Body of pancreas (tissue), 4 donors: ENCODE results near the gene CAMK2B.

Source experiments
- POLR2A ChIP-seq, 3 donors: fragments of 450-650 bp; IDR thresholded peaks; one replicate each; pipeline ENCODE4 v1.6.1; 2016; ENCODE audit warnings: antibody characterized with exemption in 3 of 3, mild to moderate bottlenecking in 2 of 3
- TF ChIP-seq, protein P1 (sequence below), 7 experiments: fragments of 450-650 bp in 4 of 7; fragments of 200-600 bp in 3 of 7; sonication (generic) in 3 of 7; IDR thresholded peaks; one replicate each; pipeline ENCODE4 v1.5.1; 2016 to 2019; ENCODE audit warnings: antibody characterized with exemption in 7 of 7

DNA sequence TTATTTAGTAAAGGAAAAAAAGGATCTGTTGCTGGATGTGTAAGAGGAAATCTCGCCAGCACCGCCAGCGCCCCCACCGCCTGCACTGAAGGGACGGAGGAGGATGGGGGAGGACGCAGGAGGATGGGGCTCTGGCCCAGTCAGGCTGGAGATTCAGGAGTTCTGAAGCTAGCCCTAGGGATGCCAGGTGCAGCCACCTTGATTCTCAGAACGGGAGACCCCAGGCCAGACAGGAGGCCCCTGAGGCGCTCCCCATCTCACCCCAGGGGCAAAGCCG, 1.3 kb downstream of the CAMK2B start:
- TF ChIP-seq, protein P1, sequence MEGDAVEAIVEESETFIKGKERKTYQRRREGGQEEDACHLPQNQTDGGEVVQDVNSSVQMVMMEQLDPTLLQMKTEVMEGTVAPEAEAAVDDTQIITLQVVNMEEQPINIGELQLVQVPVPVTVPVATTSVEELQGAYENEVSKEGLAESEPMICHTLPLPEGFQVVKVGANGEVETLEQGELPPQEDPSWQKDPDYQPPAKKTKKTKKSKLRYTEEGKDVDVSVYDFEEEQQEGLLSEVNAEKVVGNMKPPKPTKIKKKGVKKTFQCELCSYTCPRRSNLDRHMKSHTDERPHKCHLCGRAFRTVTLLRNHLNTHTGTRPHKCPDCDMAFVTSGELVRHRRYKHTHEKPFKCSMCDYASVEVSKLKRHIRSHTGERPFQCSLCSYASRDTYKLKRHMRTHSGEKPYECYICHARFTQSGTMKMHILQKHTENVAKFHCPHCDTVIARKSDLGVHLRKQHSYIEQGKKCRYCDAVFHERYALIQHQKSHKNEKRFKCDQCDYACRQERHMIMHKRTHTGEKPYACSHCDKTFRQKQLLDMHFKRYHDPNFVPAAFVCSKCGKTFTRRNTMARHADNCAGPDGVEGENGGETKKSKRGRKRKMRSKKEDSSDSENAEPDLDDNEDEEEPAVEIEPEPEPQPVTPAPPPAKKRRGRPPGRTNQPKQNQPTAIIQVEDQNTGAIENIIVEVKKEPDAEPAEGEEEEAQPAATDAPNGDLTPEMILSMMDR (IDR thresholded peaks at IDR 0.05), result no peak
- no peak for TF ChIP-seq POLR2A (IDR thresholded peaks at IDR 0.05)
